Stomach smooth muscle (tissue), 2 donors: ENCODE measurements around the gene ATG13.
A peak's percentile ranks its signal among the peaks of the same experiment; 100 is the strongest.

Experiments used
- H3K27ac ChIP-seq: one replicate; pipeline ENCODE4 v1.7.0; 2013; ENCODE audit warnings: mild to moderate bottlenecking, low read length, inconsistent platforms
- H3K27me3 ChIP-seq, 2 donors: one replicate each; pipeline ENCODE4 v1.7.0; 2013; ENCODE audit warnings: low read length in 2 of 2; ENCODE audit not compliant: insufficient read depth in 2 of 2, control insufficient read depth in 1 of 2
- H3K36me3 ChIP-seq, 2 donors: one replicate each; pipeline ENCODE4 v1.7.0; 2013; ENCODE audit warnings: low read length in 2 of 2; ENCODE audit not compliant: control insufficient read depth in 2 of 2, insufficient read depth in 2 of 2
- H3K4me1 ChIP-seq: one replicate; pipeline ENCODE4 v1.7.0; 2013; ENCODE audit warnings: low read length; ENCODE audit not compliant: control insufficient read depth, insufficient read depth
- H3K4me3 ChIP-seq, 2 donors: one replicate each; pipeline ENCODE4 v1.7.0; 2013; ENCODE audit warnings: low read length in 2 of 2
- H3K9ac ChIP-seq, 2 donors: one replicate each; pipeline ENCODE4 v1.7.0; 2013; ENCODE audit warnings: low read length in 2 of 2, mild to moderate bottlenecking in 1 of 2
- H3K9me3 ChIP-seq, 2 donors: one replicate each; pipeline ENCODE4 v1.7.0; 2013; ENCODE audit warnings: low read length in 2 of 2; ENCODE audit not compliant: control insufficient read depth in 2 of 2
- donor health status: healthy.
- donor health status: Pancreatic carcinoma.

The ATG13 gene

DNA sequence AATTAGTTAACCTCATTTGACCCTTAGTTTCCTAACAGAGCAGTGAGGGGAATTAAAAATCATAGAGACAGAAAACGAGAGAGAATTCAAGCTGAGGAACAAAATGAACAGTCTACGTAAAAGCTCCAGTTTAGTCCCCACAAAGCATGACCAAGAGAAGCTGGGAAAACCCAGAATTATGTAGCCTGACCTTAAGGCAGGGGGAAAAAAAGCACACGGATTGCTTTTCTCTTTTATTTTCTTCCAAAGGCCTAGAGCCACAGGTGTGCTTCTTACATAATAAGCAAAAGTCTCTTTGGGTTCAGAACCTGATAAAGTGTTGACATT, 23.0 kb upstream of the ATG13 start:
- peaks cover 14% of the 10 kb centered on the region for H3K4me1 ChIP-seq
- no peaks in the 10 kb centered on the region for H3K9me3 ChIP-seq
- no peaks in the 10 kb centered on the region for H3K27me3 ChIP-seq
- peak overlapping the region; percentile 67 for H3K27ac ChIP-seq
- peak overlapping the region; percentile 94 to 96 for H3K4me3 ChIP-seq
- H3K9ac ChIP-seq: peak overlapping the region; percentile 92 to 93
- H3K36me3 ChIP-seq: no peaks in the 10 kb centered on the region

DNA sequence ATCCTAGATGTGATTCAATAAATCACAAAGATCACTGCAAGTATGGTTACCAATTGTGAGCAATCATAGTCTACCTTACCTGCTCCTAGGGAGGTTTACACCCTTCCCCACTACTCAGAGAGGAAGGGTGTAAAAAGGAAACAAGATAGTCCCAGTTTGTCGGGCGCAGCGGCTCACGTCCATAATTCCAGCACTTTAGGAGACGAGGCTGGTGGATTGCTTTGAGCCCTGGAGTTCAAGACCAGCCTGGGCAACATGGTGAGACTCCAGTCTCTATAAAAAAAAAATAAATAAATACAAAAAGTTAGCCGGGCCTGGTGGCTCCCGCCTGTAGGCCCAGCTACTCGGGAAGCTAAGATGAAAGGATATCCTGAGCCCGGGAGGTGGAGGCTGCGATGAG, 22.6 kb upstream of the ATG13 start:
- Histone ChIP-seq H3K9me3 (no peaks in the 10 kb centered on the region), H3K9ac (no peak overlapping the region), H3K4me1 (peaks cover 14% of the 10 kb centered on the region), H3K4me3 (peak overlapping the region in 1 of 2 donors; percentile 96), H3K36me3 (no peaks in the 10 kb centered on the region), H3K27me3 (no peaks in the 10 kb centered on the region), H3K27ac (no peak overlapping the region)

DNA sequence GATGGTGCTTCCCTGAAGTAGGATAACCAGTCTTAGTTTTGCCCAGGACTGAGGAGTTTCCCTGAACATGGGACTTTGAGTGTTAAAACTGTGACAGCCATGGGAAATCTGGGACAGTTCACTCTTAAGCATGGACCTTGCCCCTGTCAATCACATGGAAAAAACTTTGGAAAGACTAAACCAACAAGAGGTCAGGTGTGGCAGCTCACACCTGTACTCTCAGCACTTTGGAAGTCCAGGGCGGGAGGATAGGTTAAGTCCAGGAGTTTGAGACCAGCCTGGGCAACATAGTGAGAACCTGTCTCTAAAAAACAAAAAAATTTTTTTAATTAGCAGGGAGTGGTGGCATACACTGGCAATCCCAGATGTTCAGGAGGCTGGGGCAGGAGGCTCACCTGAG, 20.2 kb upstream of the ATG13 start:
- Histone ChIP-seq H3K4me1 (peaks cover 10% of the 10 kb centered on the region), H3K27ac (no peak overlapping the region), H3K27me3 (no peaks in the 10 kb centered on the region), H3K9me3 (no peaks in the 10 kb centered on the region), H3K9ac (no peak overlapping the region), H3K36me3 (no peaks in the 10 kb centered on the region), H3K4me3 (no peak overlapping the region)

DNA sequence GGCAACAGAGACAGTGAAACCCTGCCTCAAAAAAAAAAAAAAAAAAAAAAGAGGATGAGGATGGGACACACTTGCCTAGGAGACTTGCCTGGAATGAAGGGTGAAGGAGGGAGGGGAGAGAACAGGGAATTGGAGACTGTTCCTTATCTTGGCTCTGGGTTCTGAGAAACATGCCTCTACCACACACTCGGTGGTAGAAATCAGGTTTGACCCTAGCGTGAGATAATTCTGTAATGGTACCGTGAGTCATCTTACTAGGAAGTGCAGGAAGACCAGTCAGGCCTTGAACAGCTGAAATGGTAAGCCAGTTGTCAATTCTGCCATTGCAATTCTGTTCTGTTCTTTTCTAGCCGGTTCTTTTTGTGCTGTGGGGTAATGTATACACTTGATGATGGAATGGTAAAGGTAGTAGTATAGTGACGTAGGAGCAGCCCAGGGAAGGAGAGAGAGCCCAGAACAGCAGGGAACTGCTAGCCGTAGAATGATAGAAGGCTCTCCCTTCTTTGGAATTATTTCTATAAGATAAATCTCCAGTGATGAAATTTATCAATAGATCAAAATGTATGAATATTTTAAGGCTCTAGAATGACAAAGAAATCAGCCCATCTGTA, 19.6 kb upstream of the ATG13 start:
- Histone ChIP-seq H3K9me3 (no peaks in the 10 kb centered on the region), H3K27me3 (no peaks in the 10 kb centered on the region), H3K4me1 (peaks cover 4% of the 10 kb centered on the region), H3K4me3 (no peak overlapping the region), H3K9ac (no peak overlapping the region), H3K36me3 (no peaks in the 10 kb centered on the region), H3K27ac (no peak overlapping the region)

GRCh38 chr11:46599340-46600193, 17.8 kb upstream of the ATG13 start:
- Histone ChIP-seq H3K4me3 (no peak overlapping the region), H3K9ac (no peak overlapping the region), H3K36me3 (peaks cover 0 to 5% of the 10 kb centered on the region in 2 donors), H3K27me3 (no peaks in the 10 kb centered on the region), H3K4me1 (no peaks in the 10 kb centered on the region), H3K9me3 (no peaks in the 10 kb centered on the region), H3K27ac (no peak overlapping the region)

DNA sequence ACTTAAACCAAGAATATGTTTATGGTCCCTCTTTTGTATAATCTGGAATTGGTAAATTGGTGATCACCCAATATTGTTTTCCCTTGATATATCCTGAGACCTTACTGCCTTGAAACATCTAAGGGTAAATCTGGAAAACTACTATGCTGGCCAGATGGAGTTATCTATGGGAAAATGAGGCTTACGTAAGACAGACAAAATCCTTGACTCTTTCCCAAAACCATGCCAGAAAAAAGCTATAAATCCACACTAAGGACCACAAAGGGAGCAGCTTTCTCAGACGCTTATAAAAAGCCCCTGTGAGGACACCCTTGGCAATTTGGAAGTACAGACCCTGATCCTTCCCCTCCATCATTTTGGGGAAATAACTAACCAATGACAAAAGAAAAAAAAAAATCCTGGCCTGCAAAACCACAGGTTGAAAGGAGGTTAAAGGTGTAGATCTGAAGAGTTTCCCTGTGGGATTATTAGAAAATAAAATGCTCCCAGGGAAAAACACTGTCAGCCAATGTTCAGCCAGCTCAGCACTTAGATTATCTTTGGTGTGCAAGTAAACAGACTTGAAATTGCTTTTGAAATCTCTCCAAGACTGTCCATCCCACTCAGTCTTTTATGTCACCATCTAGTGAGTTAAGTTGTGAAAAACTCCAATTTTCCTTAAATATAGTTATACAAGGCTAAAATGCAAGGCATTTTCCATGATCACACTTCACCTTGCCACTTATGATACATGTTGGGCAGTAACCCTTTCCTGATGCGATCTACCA, 17.0 kb upstream of the ATG13 start:
- Histone ChIP-seq H3K27me3 (no peaks in the 10 kb centered on the region), H3K4me1 (no peaks in the 10 kb centered on the region), H3K4me3 (no peak overlapping the region), H3K36me3 (peaks cover 0 to 5% of the 10 kb centered on the region in 2 donors), H3K9ac (no peak overlapping the region), H3K9me3 (no peaks in the 10 kb centered on the region), H3K27ac (no peak overlapping the region)

DNA sequence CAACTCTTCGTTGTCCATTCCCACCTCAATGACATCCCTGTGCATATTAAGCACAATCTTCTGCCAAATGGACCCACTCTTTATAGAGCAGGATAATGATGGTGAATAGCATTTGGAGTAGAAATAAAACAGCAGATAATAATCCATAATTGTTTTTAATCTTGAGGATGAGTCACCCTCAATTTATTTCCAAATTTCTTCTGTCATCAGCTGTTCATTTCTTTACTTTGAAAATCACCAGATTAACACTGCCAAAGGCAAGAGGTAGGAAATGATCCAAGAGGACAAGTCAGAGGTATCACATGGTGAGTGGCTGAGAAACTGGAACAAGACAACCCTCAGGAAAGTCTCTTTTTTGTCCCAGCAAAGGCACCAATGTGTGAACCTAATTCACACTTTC, 16.2 kb upstream of the ATG13 start:
- Histone ChIP-seq H3K27ac (no peak overlapping the region), H3K27me3 (no peaks in the 10 kb centered on the region), H3K4me3 (no peak overlapping the region), H3K36me3 (peaks cover 0 to 5% of the 10 kb centered on the region in 2 donors), H3K9ac (no peak overlapping the region), H3K9me3 (no peaks in the 10 kb centered on the region), H3K4me1 (no peaks in the 10 kb centered on the region)

DNA sequence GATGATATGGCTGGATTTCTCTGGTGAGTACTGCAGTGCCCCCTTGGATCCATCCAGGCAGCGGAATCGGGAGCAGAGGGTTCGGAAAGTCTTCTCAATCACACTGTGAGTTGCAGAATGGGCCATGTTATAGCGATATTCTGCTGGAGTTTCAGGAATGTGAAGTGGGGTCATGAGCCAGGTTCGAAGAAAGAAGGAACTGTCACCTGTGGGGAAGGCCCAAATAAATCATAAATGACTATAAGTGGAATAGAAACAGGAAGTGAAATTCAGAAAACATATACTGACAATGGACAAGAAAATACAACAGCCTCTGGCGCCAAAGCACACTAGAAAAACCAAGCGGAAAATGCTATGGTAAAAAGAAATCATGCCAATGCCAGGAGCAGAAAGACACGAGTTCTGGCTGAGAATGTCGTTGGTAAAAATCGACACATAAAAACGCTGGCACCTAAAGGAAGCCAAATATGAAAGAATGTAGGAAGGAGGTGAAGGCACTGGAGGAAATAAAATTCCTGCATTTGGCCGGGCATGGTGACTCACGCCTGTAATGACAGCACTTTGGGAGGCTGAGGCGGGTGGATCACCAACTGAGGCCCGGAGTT, 13.5 kb upstream of the ATG13 start:
- Histone ChIP-seq H3K27me3 (no peaks in the 10 kb centered on the region), H3K4me3 (no peak overlapping the region), H3K4me1 (no peaks in the 10 kb centered on the region), H3K9me3 (no peaks in the 10 kb centered on the region), H3K36me3 (peaks cover 0 to 5% of the 10 kb centered on the region in 2 donors), H3K9ac (no peak overlapping the region), H3K27ac (no peak overlapping the region)

DNA sequence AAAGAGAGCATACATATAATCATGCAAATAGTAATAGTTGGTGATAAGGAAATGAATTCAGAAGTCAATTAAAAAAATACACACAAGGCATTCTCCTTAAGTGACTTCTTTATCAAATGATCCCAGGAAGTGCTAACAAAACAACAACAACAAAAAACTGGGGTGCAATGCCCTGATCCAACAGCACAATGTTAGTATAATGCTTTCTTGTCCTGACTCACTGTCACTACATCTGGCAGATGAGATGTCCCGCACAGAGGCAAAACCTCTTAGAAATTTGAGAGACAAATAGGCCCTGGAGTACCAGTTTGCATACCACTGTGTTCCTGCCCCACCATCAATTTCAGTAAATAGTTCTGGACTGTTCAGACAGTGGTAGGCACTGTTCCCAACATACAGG, 12.6 kb upstream of the ATG13 start:
- Histone ChIP-seq H3K4me1 (no peaks in the 10 kb centered on the region), H3K27me3 (no peaks in the 10 kb centered on the region), H3K9me3 (no peaks in the 10 kb centered on the region), H3K27ac (no peak overlapping the region), H3K9ac (no peak overlapping the region), H3K4me3 (no peak overlapping the region), H3K36me3 (peaks cover 0 to 5% of the 10 kb centered on the region in 2 donors)

GRCh38 chr11:46607516-46607915, 9.8 kb upstream of the ATG13 start:
- Histone ChIP-seq H3K9ac (no peak overlapping the region), H3K4me3 (no peak overlapping the region), H3K27ac (no peak overlapping the region), H3K27me3 (no peaks in the 10 kb centered on the region), H3K9me3 (no peaks in the 10 kb centered on the region), H3K36me3 (peaks cover 0 to 5% of the 10 kb centered on the region in 2 donors), H3K4me1 (no peaks in the 10 kb centered on the region)
